ENCODE data around the gene PRC1. TPM values are rescaled to one million over a fixed set of nuclear protein-coding genes. Genes with fewer than 3 reads are reported as not detected.
A peak's percentile ranks its signal among the peaks of the same experiment; 100 is the strongest.
"Not testable (repeated sequence)": the region's sequence is repeated elsewhere in the genome, so short reads cannot be mapped to it uniquely, and the experiment has no call there.

PRC1 gene
- total RNA-seq, 1 donor from 2014 or later: 22.6 TPM

- peak; percentile 70 to 84 for DNase-seq (ENCODE audit: low read depth in 2 of 2)
Observed at GRCh38 chr15:90934949-90935751, 59.2 kb downstream of the PRC1 start, which contains the start of gene UNC45A. TSS of gene UNC45A (plus strand) at chr15:90935285. CDS start at chr15:90935325, 40 bp downstream.

GRCh38 chr15:90934256-90934948 is 59.9 kb downstream of the PRC1 start:
- peak; percentile 84 for DNase-seq (ENCODE audit: low read depth in 2 of 2)

- DNase-seq (ENCODE audit: low read depth in 2 of 2): no peak
Observed at GRCh38 chr15:90933301-90933700, 61.0 kb downstream of the PRC1 start.

DNA sequence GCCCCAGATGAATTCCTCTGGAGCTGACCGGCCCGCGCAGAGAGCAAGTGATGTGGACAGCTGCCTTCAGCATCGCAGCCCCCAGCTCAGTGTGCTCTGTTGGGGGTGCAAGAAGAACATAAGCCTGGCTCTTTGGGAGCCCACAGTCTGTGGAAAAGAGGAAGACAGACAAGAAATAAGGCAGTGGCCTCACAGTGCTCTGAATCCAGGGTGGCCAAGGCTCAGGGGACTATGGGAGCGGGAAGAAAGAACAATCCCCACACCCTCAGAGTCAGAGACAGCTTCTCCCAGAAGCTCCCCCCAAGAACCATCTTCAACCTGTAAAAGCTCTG is 61.7 kb downstream of the PRC1 start:
- no peak for DNase-seq (ENCODE audit: low read depth in 2 of 2)

DNA sequence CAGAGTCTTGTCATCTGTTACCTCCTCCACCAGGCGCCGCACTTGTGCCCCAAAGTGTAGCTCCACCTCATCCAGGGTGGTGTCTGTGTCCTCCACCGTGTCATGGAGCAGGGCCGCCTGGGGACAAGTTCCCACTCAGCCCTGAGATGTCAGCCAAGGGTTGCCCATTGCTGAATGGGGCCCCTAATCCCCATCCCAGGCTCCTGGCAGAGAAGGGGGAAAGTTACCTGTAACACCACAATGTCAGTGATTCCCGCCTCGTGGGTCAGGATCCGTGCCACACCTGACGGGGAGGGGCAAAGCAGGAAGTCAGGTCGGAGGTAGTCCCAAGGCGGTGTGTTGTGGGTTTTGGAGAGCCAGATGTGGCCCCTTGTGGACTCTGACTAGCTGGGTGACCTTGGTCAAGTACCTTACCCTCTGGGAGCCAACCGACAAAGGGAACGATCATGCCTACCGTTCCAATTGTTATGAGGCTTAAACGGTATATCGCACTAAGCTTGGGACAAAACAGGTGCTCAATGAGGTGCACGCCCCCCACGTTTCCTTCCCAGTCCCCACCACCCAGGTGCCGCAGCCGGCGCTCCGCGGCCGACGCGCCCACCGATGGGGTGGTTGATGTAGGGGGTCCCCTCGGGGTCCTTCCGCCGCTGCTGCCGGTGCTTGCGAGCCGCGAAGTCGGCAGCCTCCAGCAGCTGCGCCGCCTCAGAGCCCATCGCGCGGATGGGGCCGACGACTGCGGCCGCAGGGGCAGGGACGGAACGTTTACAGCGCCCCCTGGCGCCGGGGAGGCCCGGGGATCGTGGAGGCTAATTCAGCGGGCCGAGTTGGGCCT is 62.3 kb downstream of the PRC1 start, which contains the start of gene HDDC3:
HDDC3 (minus strand) TSS at position 722 of the 832 bp plus-strand sequence; CDS start at position 713, 9 bp downstream.
- DNase-seq (ENCODE audit: low read depth in 2 of 2): peak; percentile 84 to 87

DNA sequence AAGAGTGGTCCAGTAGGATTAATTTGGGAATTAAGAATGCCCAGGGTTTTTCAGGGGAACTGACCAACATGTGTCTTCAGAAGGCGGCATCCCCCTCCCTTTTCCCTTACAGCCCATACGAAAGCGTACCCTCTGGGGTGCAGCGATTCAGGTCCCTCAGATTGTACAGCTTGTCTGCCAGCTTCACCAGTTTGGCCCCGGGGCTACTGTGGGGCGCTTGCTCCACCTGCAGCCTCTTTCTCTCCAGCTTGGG is 62.8 kb downstream of the PRC1 start:
- no peak for DNase-seq (ENCODE audit: low read depth in 2 of 2)

GRCh38 chr15:90930861-90931574 is 63.3 kb downstream of the PRC1 start:
- peak; percentile 14 to 73 for DNase-seq (ENCODE audit: low read depth in 2 of 2)

DNA sequence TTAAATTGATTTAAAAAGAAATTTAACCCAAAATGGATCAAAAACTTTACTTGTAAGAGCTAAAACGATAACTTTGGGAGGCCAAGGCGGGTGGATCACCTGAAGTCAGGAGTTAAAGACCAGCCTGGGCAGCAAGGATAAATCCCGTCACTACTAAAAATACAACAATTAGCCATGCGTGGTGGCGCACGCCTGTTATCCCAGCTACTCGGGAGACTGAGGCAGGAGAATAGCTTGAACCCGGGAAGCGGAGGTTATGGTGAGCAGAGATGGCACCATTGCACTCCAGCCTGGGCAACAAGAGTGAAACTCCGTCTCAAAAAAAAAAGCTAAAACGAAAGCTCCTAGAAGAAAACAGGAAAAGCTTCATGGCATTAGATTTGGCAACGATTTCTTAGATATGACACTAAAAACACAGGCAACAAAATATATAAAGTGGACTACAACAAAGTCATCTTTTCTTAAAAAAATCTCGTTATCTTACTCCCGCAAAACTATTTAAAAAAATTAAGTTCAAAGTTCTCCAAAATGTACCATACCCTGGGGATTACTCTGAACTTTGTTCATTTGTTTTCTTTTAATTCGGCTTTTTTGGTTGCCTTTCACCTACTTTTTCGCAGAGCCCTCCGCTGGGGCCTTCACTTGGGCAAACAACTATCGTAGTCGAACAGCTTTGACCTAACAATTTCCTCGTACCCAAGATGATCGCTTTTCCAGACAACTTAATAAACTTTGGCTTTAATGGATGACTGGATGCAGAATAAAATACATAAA is 64.9 kb downstream of the PRC1 start:
- no peak for DNase-seq (ENCODE audit: low read depth in 2 of 2)

DNA sequence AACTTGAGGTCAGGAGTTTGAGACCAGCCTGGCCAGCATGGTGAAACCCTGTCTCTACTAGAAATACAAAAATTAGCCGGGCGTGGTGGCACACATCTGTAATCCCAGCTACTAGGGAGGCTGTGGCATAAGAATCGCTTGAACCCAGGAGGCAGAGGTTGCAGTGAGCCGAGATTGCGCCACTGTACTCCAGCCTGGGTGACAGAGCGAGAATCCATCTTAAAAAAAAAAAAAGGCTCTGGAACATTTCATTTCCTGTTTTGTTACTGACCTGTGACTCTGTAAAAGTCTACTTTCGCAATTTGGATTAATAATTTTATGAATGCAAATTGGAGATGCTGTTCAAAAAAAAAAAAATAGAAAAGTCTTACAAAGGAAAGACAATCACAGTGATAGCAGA is 66.2 kb downstream of the PRC1 start:
- DNase-seq (ENCODE audit: low read depth in 2 of 2): not testable (repeated sequence)

- DNase-seq (ENCODE audit: low read depth in 2 of 2): not testable (repeated sequence)
Observed at GRCh38 chr15:90926766-90927165, 67.6 kb downstream of the PRC1 start.

- DNase-seq (ENCODE audit: low read depth in 2 of 2): no peak
Observed at GRCh38 chr15:90924375-90924774, 70.0 kb downstream of the PRC1 start.

DNA sequence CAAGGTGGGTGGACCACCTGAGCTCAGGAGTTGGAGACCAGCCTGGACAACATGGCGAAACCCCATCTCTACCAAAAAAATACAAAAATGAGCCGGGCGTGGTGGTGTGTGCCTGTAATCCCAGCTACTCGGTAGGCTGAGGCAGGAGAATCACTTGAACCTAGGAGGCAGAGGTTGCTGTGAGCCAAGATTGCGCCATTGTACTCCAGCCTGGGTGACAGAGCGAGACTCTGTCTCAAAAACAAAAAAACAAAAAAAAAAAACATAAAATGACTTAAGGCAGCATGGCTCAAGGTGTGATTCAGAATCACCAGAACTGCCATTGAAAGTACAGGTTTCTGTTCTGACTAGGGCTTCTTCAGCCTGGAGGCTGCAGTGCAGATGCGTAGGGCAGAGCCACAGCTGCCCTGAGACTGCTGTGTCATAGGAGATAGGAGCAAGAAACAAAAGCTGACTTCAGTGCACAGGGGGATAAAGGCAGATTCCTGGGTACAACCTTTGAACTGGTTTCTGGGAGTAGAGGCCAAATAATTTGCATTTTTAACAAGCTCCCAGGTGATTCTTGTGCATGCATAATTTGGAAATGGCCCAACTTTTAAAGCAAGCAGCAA is 71.5 kb downstream of the PRC1 start:
- not testable (repeated sequence) for DNase-seq (ENCODE audit: low read depth in 2 of 2)

GRCh38 chr15:90921887-90922286 is 72.4 kb downstream of the PRC1 start:
- DNase-seq (ENCODE audit: low read depth in 2 of 2): no peak

DNA sequence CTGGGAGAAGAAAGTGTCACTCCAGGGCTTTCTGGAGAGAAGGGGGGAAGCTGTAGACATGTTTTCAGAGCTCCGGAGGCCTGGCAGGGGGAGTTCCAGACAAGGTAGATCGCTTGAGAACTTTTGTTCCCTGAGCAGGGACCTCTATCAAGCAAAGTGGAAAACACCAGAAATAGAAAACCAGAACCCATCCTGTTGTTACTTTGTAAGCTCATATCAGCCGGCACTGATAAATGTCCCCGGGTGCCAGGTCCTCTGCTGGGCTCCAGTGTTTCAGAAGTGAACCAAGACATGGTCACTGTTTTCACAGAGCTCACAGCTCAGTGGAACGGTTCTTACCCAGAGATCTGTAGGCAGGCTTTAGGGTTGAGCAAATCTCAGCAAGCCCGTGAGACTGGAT is 75.5 kb downstream of the PRC1 start:
- DNase-seq (ENCODE audit: low read depth in 2 of 2): no peak

GRCh38 chr15:90918034-90918788 is 76.1 kb downstream of the PRC1 start:
- no peak for DNase-seq (ENCODE audit: low read depth in 2 of 2)

DNA sequence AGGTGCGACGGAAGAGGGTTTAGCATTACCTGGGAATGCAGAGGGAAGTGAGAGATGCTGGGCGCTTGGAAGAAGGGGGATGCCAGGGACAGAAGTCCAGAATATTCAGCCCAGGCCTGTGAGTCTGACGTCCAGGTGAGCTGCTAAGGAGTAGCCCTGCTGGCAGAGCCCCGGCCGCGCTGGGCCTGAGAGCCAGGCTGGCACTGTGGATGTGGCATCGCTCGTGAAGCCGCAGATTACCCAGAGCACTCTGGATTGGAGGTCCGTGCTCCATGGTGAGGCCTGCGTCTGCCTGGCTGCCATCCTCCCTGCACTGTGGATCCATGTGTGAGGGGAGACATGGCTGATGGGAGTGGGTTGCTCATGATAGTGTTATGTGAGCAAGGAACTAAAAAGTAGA is 76.8 kb downstream of the PRC1 start:
- DNase-seq (ENCODE audit: low read depth in 2 of 2): no peak

GRCh38 chr15:90916461-90916860 is 77.9 kb downstream of the PRC1 start:
- no peak for DNase-seq (ENCODE audit: low read depth in 2 of 2)

Data from lung microvascular endothelial cell (primary cell).